ENCODE results near the gene DISP3.

DNA sequence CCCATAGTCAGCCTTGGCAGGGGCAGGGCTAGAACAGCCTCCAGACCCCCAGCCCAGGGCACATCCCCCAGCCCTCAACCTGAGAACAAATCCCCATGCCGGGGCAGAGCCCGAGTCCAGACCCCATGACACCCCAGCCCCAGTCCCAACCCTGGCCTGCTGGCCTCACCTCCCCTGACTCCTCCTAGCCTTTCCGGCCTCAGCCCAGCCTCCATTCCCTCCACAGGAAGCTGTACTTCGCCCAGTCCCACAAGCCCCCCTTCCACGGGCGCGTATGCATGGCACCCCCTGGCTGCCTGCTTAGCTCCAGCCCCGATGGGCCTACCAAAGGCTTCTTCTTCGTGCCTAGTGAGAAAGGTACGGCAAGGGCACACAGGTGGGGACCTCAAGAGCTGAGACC lies 50.4 kb downstream of the DISP3 start:
- TF ChIP-seq, protein P1, sequence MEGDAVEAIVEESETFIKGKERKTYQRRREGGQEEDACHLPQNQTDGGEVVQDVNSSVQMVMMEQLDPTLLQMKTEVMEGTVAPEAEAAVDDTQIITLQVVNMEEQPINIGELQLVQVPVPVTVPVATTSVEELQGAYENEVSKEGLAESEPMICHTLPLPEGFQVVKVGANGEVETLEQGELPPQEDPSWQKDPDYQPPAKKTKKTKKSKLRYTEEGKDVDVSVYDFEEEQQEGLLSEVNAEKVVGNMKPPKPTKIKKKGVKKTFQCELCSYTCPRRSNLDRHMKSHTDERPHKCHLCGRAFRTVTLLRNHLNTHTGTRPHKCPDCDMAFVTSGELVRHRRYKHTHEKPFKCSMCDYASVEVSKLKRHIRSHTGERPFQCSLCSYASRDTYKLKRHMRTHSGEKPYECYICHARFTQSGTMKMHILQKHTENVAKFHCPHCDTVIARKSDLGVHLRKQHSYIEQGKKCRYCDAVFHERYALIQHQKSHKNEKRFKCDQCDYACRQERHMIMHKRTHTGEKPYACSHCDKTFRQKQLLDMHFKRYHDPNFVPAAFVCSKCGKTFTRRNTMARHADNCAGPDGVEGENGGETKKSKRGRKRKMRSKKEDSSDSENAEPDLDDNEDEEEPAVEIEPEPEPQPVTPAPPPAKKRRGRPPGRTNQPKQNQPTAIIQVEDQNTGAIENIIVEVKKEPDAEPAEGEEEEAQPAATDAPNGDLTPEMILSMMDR (IDR thresholded peaks at IDR 0.05), result no peak
- TF ChIP-seq POLR2A (IDR thresholded peaks at IDR 0.05), result no peak
- TF ChIP-seq EP300 (IDR thresholded peaks at IDR 0.05), result no peak

Measured in ovary (tissue), 3 donors.